Dendritic cell treated with granulocyte-macrophage colony-stimulating factor and Interleukin-4, amounts not matched to agents 40 ng/mL and 50 ng/mL, for 4 days (primary cell): ENCODE data around the gene ARRDC3.
"Not testable (repeated sequence)": the region's sequence is repeated elsewhere in the genome, so short reads cannot be mapped to it uniquely, and the experiment has no call there.

Experiments used
- H3K27ac Mint-ChIP-seq: one replicate; pipeline ENCODE4 v1.8.0; 2022; ENCODE audit warnings: mild to moderate bottlenecking, mixed read lengths
- H3K27me3 Mint-ChIP-seq: one replicate; pipeline ENCODE4 v1.8.0; 2022; ENCODE audit warnings: mild to moderate bottlenecking, mixed read lengths
- H3K36me3 Mint-ChIP-seq: one replicate; pipeline ENCODE4 v1.8.0; 2022; ENCODE audit warnings: low read depth, mixed read lengths
- H3K4me1 Mint-ChIP-seq: one replicate; pipeline ENCODE4 v1.8.0; 2022; ENCODE audit warnings: low read depth, mixed read lengths
- H3K4me3 Mint-ChIP-seq: one replicate; pipeline ENCODE4 v1.8.0; 2022; ENCODE audit warnings: mild to moderate bottlenecking, moderate library complexity, mixed read lengths
- H3K9me3 Mint-ChIP-seq: one replicate; pipeline ENCODE4 v1.8.0; 2022; ENCODE audit warnings: mixed read lengths
- intact Hi-C: fragments of 100-400 bp; cut with micrococcal nuclease; formaldehyde crosslinking; loops from one replicate; pipeline ENCODE4 v1.15.0; 2022

Gene ARRDC3

GRCh38 chr5:91339063-91339705 lies 43.9 kb downstream of the ARRDC3 start:
- H3K4me1 Mint-ChIP-seq: no peaks in the 10 kb centered on the region
- H3K36me3 Mint-ChIP-seq: no peaks in the 10 kb centered on the region
- H3K4me3 Mint-ChIP-seq: no peak overlapping the region
- intact Hi-C loops: no loop called here
- no peaks in the 10 kb centered on the region for H3K9me3 Mint-ChIP-seq
- H3K27me3 Mint-ChIP-seq: no peaks in the 10 kb centered on the region
- H3K27ac Mint-ChIP-seq: no peak overlapping the region

- H3K4me3 Mint-ChIP-seq: no peak overlapping the region
- peaks cover 1% of the 10 kb centered on the region for H3K27me3 Mint-ChIP-seq
- H3K4me1 Mint-ChIP-seq: peaks cover 11% of the 10 kb centered on the region
- no peaks in the 10 kb centered on the region for H3K36me3 Mint-ChIP-seq
- intact Hi-C loops: no loop called here
- no peaks in the 10 kb centered on the region for H3K9me3 Mint-ChIP-seq
- H3K27ac Mint-ChIP-seq: peak overlapping the region; percentile 3
These were observed 50.7 kb downstream of the ARRDC3 start for GRCh38 chr5:91332267-91333045.

- H3K27me3 Mint-ChIP-seq: peaks cover 1% of the 10 kb centered on the region
- peaks cover 11% of the 10 kb centered on the region for H3K4me1 Mint-ChIP-seq
- intact Hi-C loops: no loop called here
- H3K27ac Mint-ChIP-seq: peak overlapping the region; percentile 3
- H3K9me3 Mint-ChIP-seq: no peaks in the 10 kb centered on the region
- no peak overlapping the region for H3K4me3 Mint-ChIP-seq
- H3K36me3 Mint-ChIP-seq: no peaks in the 10 kb centered on the region
These were observed 51.4 kb downstream of the ARRDC3 start for GRCh38 chr5:91331705-91332104.

- peaks cover 11% of the 10 kb centered on the region for H3K4me1 Mint-ChIP-seq
- no peak overlapping the region for H3K4me3 Mint-ChIP-seq
- no peaks in the 10 kb centered on the region for H3K9me3 Mint-ChIP-seq
- no peaks in the 10 kb centered on the region for H3K36me3 Mint-ChIP-seq
- peaks cover 1% of the 10 kb centered on the region for H3K27me3 Mint-ChIP-seq
- no peak overlapping the region for H3K27ac Mint-ChIP-seq
- intact Hi-C loops: no loop called here
These were observed 53.8 kb downstream of the ARRDC3 start for GRCh38 chr5:91329283-91329682.

GRCh38 chr5:91328743-91329142 lies 54.4 kb downstream of the ARRDC3 start:
- no peaks in the 10 kb centered on the region for H3K36me3 Mint-ChIP-seq
- no peak overlapping the region for H3K27ac Mint-ChIP-seq
- H3K4me1 Mint-ChIP-seq: peaks cover 11% of the 10 kb centered on the region
- no peaks in the 10 kb centered on the region for H3K9me3 Mint-ChIP-seq
- peaks cover 1% of the 10 kb centered on the region for H3K27me3 Mint-ChIP-seq
- no peak overlapping the region for H3K4me3 Mint-ChIP-seq
- intact Hi-C loops: no loop called here

GRCh38 chr5:91322981-91323380 lies 60.1 kb downstream of the ARRDC3 start:
- H3K4me1 Mint-ChIP-seq, H3K36me3 Mint-ChIP-seq, H3K27me3 Mint-ChIP-seq, H3K27ac Mint-ChIP-seq, intact Hi-C loops, H3K4me3 Mint-ChIP-seq, H3K9me3 Mint-ChIP-seq: not testable (repeated sequence)

- Mint-ChIP-seq H3K4me3 (no peak overlapping the region), H3K4me1 (peaks cover 14% of the 10 kb centered on the region), H3K9me3 (no peaks in the 10 kb centered on the region), H3K27me3 (no peaks in the 10 kb centered on the region), H3K36me3 (no peaks in the 10 kb centered on the region), H3K27ac (no peak overlapping the region)
- intact Hi-C loops: loop anchor here (5.0 kb wide), 1 partner anchor 38 kb away; no protein-coding TSS in a partner anchor
These were observed 63.5 kb downstream of the ARRDC3 start for GRCh38 chr5:91319667-91320066.

- no peaks in the 10 kb centered on the region for H3K36me3 Mint-ChIP-seq
- no peaks in the 10 kb centered on the region for H3K9me3 Mint-ChIP-seq
- no peak overlapping the region for H3K27ac Mint-ChIP-seq
- H3K4me3 Mint-ChIP-seq: no peak overlapping the region
- intact Hi-C loops: loop anchor here (5.0 kb wide), 1 partner anchor 39 kb away; no protein-coding TSS in a partner anchor
- H3K4me1 Mint-ChIP-seq: peaks cover 24% of the 10 kb centered on the region
- H3K27me3 Mint-ChIP-seq: no peaks in the 10 kb centered on the region
These were observed 64.4 kb downstream of the ARRDC3 start for GRCh38 chr5:91318724-91319123.
